ENCODE results near the gene NEK8. TPM values are rescaled to one million over a fixed set of nuclear protein-coding genes. Genes with fewer than 3 reads are reported as not detected.

The NEK8 gene
- total RNA-seq: 1.6 and 3.7 TPM in 2 replicates

DNA sequence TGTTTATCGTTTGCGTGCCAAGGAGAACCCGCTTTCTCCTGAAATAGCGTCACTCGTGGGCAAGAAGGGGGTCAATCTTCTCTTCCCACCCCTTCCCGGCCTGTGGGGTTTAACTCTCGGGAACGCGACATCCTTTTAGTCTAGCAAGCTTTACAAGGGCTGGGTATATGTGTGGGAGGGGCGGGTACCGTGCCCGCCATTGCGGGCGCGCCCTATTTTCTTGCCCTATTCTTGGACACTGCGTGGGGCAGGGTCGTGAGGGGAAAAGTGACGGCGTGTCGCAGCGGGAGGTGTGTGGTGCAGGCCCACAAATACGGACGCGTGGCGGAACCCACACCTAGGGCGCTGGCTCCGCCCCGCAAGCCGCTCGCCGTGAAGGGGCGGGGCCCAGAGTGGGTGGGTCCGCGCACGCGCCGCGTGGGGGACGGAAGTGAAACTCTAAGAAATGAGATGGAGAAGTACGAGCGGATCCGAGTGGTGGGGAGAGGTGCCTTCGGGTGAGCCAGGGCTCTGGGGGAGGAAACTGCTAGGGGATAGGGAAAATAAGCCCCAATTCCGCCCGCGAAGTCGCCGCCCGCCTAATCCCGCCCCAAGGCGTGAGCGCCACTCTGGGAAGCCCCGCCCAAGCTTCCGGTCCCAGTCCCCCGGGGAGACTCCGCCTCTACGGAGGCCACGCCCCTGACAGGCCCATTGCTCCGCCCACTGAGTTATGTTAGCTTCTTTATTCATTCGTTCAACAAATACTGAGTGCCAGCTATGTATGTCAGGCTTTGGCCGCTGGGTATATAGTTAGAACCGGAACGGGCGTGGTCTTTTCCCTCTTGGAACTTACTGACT is at the start of gene NEK8:
Gene NEK8, plus strand, starts transcription at position 425 of the 837 bp plus-strand sequence. Its CDS starts 26 bp downstream, at position 451.

DNA sequence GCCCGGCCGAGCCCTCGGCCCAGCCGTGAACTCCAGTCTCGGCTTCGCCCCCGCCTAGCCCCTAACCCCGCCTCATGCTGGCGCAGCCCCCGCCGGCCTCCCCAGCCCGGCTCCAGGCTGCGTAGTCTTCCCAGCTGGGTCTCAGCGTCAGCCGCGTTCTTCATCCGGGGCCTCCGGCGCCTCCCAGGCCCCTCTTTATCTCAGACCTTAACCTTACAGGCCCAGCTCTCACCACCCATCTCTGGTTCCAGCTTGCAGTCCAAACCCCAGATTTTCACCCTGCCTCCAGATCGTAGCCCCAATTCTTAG is 16.9 kb upstream of the NEK8 start, which contains the start of gene PROCA1:
Gene PROCA1, minus strand, starts transcription at position 166 of the 309 bp plus-strand sequence. CDS start 228 bp downstream, outside the sequence.

DNA sequence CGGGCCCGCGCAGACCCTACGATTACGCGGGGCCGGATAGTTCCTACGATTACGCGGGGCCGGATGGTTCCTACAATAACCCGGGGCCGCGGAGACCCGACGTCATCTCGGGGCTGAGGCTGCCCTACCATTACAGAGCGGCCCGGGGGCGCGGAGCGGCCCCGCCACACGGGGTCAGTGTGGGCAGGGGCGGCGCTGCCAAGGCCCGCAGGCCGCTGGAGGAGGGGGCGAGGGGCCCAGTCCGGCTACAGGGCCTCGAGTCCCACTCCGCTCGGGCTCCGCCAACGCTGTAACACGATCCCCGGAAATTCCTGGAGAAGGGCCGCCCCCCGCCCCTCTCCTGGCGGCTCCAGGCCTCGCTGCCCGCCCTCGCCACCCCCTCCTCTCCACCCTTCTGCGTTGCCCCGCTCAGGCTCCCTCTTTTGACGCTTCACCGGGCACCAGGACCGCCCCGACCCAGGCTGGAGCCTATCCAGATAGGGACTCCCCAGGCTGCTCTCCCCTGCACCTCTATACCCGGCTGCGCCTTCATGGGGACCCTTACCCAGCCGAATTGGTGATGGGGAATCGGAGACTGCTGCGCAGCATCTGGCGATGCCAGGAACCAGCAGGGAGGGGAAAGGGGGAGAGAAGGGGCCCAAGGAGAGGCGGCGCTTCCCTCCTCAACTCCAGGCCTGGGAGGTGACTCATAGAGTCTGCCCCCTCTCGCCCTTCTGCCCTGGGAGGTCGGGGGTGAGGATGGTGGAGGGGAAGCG is 10.8 kb upstream of the NEK8 start, which contains the start of gene RAB34:
Gene RAB34, minus strand, starts transcription at position 291 of the 755 bp plus-strand sequence. CDS start 602 bp downstream, outside the sequence.

DNA sequence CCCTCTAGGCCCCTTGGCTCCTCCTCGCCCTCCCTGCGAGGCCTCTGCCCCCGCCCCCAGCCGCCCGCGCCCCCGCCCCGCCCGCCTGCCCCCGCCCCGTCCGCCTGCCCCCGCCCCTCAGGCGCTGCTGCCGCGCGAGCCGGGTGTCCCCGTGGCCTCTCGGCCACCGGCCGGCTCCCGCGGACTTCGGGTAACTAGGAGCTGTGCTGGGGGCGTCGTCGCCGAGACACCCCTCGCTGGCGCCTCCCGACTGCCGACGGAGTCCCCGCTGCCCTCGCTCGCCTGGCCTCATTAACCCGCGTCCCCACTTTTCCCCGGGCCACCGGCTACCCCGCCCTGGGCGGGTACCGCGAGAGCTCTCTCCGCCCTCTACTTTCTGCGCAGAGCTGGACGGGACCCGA is 2.4 kb upstream of the NEK8 start, which contains the start of gene TLCD1:
Gene TLCD1, minus strand, starts transcription at position 8 of the 401 bp plus-strand sequence. CDS start 136 bp downstream, outside the sequence.

DNA sequence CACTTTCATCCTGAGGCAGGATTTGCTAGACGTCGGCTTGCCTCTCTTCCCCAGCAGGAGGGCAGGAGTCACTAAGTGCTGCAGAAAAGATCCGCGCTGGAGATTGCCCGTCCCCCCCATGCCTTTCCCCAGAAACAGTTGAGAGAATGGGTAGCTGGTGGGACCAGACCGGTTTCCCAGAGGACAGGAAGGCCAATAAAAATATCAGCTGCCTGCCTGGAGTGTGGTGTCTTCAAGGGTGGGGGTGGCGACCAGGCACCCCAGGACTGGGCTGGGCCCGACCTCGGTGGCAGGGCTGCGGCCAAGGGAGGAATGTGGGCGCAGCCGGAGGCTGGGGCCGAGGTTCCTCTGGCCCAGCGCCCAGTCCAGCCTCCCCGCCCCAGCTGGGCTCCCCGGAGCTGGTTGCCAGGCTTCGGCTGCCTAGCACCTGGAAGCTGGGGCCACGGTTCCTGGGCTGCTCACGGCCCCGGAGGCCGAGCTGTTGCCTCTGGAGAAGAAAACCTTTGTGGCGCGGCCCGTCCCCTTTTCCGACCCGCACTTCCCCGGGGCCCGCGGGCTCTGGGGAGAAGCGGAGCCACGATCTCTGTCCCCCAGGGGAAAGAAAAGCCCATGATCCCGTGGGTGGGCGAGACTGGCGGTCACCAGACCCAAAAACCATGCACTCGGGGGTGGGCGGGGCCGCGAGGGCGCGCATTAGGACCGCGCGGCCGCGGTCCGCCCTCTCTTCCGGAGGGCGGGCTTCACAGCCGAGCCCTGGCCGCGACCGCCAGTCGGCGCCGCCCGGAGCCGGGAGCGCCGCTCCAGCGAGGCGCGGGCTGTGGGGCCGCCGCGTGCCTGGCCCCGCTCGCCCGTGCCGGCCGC is 14.9 kb downstream of the NEK8 start, which contains the start of gene TRAF4:
Gene TRAF4, plus strand, starts transcription at position 769 of the 861 bp plus-strand sequence. CDS start 102 bp downstream, outside the sequence.

Other genes starting within 250 kb of the NEK8 start
- gene FOXN1, start 222.4 kb upstream of the NEK8 start, total RNA-seq: not detected in 2 replicates
- gene UNC119, start 176.2 kb upstream of the NEK8 start, total RNA-seq: 29.5 and 30.2 TPM in 2 replicates
- 55.2 and 64.4 TPM in 2 replicates for gene PIGS, start 157.3 kb upstream of the NEK8 start, total RNA-seq
- gene ALDOC, start 151.9 kb upstream of the NEK8 start, total RNA-seq: 9.1 and 12.3 TPM in 2 replicates
- gene SPAG5, start 129.8 kb upstream of the NEK8 start, total RNA-seq: 49.6 and 54.7 TPM in 2 replicates
- gene RSKR, start 114.6 kb upstream of the NEK8 start, total RNA-seq: 1.5 and 2.5 TPM in 2 replicates
- 108 and 135 TPM in 2 replicates for gene BLTP2, start 83.6 kb upstream of the NEK8 start, total RNA-seq
- 40.2 and 44.2 TPM in 2 replicates for gene SDF2, start 66.9 kb upstream of the NEK8 start, total RNA-seq
- gene SUPT6H, start 66.6 kb upstream of the NEK8 start, total RNA-seq: 28.2 and 29.4 TPM in 2 replicates
- gene PROCA1, start 16.9 kb upstream of the NEK8 start, total RNA-seq: 0.94 TPM in 1 of 2 replicates, not detected in the other
- 64.0 and 66.2 TPM in 2 replicates for gene RAB34, start 10.9 kb upstream of the NEK8 start, total RNA-seq
- 731 and 742 TPM in 2 replicates for gene RPL23A, start 8.8 kb upstream of the NEK8 start, total RNA-seq
- gene TLCD1, start 2.6 kb upstream of the NEK8 start, total RNA-seq: 2.5 and 3.5 TPM in 2 replicates
- gene TRAF4, start 15.2 kb downstream of the NEK8 start, total RNA-seq: 25.8 and 29.2 TPM in 2 replicates
- gene FAM222B, start 114.0 kb downstream of the NEK8 start, total RNA-seq: 12.7 and 16.0 TPM in 2 replicates
- gene ERAL1, start 126.2 kb downstream of the NEK8 start, total RNA-seq: 80.0 and 89.4 TPM in 2 replicates
- 108 and 119 TPM in 2 replicates for gene FLOT2, start 168.9 kb downstream of the NEK8 start, total RNA-seq
- gene DHRS13, start 174.3 kb downstream of the NEK8 start, total RNA-seq: 4.8 and 4.9 TPM in 2 replicates
- 15.9 and 23.8 TPM in 2 replicates for gene PHF12, start 222.7 kb downstream of the NEK8 start, total RNA-seq